Camera-type eye (tissue), 1 donor: ENCODE results near the gene TMEM203. TPM values are rescaled to one million over a fixed set of nuclear protein-coding genes. Genes with fewer than 3 reads are reported as not detected.

Experiments
- total RNA-seq: library from RNA; depleted of rRNA; stranded (reverse); fragments of >200 nt; gene quantifications from one replicate; pipeline ENCODE4 v1.2.3, GENCODE V29; 2014

TMEM203 gene, protein sequence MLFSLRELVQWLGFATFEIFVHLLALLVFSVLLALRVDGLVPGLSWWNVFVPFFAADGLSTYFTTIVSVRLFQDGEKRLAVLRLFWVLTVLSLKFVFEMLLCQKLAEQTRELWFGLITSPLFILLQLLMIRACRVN
- 34.2 TPM for total RNA-seq

DNA sequence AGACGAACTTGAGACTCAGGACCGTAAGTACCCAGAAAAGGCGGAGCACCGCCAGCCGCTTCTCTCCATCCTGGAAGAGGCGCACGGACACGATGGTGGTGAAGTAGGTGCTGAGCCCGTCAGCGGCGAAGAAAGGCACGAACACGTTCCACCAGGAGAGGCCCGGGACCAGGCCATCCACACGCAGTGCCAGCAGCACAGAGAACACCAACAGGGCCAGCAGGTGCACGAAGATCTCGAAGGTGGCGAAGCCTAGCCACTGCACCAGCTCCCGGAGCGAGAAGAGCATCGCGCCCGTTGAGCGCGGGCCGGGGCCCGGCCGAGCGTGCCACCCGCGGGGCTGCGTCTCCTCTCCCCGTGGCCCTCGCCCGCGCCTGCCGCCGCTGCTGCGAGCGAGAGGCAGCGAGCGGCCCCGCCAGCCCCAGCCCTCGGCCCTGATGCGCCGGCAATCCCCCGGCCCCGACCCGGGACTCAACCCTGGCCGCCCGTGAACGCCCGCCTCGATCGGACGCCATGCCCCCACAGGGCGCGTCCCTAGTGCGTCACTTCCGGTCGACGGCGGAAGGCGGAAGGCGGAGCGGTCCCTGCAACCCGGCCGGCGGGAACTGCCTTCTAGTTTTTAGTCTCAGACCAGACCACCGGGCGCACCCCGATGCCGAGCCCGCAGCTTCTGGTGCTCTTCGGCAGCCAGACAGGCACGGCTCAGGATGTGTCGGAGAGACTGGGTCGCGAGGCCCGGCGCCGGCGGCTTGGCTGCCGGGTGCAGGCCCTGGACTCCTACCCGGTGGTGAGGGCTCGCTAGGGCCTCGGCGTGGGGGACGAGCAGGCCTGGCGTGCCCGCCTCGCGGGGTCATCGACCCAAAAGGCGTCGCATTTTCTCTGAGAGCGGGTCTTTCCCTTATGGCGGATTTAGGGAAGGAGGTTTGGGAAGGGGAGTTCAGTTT lies at the start of gene TMEM203, which contains the start of gene NDOR1:
TMEM203 (minus strand) TSS at position 523 of the 944 bp plus-strand sequence; CDS start at position 289, 234 bp downstream.
NDOR1 (plus strand) TSS at position 575 of the 944 bp plus-strand sequence; CDS start at position 653, 78 bp downstream.

GRCh38 chr9:137254624-137255447 lies 49.4 kb upstream of the TMEM203 start, which contains the start of gene NELFB:
TSS of gene NELFB (plus strand) at chr9:137255327.

GRCh38 chr9:137251194-137251461 lies 45.7 kb upstream of the TMEM203 start, which contains the start of gene STPG3:
TSS of gene STPG3 (plus strand) at chr9:137251286. CDS start at chr9:137251287, 1 bp downstream.

DNA sequence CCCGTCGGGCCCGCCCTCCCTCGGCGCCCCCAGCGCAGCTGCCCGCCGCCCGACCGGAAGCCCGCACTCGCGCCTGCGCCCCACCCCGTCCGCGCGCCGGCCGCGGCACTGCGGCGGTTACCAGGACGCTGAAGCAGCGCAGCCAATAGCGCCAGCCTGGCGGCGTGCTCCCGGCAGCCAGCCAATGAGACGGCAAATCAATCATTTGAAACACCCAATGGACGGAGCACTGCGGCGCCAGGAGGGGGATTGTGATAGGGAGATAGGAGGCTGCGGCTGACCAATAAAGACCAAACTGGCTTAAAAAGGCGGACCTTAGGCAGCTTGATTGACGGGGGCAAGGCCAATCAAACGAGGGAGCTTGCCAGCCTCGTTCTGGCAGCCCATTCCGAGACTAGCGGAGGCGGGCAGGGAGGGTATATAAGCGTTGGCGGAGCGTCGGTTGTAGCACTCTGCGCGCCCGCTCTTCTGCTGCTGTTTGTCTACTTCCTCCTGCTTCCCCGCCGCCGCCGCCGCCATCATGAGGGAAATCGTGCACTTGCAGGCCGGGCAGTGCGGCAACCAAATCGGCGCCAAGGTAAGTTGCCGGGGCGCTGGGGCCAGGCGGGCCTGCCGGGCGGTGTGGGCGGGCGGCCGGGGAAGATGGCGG lies 35.5 kb upstream of the TMEM203 start, which contains the start of gene TUBB4B:
TUBB4B (plus strand) TSS at position 447 of the 649 bp plus-strand sequence; CDS start at position 521, 74 bp downstream.

DNA sequence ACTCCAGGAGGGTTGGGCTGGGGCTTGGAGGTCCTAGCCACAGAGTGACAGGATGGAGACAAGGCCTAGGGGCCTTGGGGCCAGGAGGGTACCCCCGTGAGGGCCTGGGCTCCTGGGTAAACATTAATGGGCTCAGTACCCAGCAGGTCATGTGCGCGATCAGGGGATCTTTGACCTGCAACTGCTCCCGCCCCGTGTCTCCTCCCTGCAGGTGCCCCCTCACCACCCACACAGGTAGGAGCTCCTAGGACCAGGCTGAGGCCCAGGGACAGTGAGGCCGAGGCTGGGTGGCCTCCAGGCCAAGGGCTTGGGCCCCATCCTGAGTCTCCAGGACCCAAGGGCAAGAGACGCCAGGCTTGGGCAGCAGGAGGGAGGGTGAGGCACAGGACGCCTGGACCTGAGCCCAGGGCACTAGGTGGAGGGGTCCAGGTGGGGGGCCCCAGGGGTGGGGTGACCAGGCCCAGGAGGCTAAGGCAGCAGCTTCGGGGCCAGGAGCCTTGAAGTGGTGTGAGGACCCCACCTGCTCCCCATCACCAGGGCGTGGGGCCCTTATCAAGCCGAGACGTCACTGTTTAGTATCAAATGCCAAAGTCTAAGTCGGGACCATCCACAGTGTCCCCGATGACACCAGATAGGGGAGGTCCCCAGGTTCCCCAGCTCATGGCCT lies 25.4 kb upstream of the TMEM203 start, which contains the start of gene SLC34A3:
SLC34A3 (plus strand) TSS at position 197 of the 667 bp plus-strand sequence. CDS start 802 bp downstream, outside the sequence.

GRCh38 chr9:137227054-137227852 lies 21.8 kb upstream of the TMEM203 start, which contains the start of gene RNF224:
TSS of gene RNF224 (plus strand) at chr9:137227502. CDS start at chr9:137228336, 834 bp downstream.

GRCh38 chr9:137224830-137225694 lies 19.6 kb upstream of the TMEM203 start, which contains the start of gene CYSRT1:
TSS of gene CYSRT1 (plus strand) at chr9:137225174. CDS start at chr9:137225622, 448 bp downstream.

DNA sequence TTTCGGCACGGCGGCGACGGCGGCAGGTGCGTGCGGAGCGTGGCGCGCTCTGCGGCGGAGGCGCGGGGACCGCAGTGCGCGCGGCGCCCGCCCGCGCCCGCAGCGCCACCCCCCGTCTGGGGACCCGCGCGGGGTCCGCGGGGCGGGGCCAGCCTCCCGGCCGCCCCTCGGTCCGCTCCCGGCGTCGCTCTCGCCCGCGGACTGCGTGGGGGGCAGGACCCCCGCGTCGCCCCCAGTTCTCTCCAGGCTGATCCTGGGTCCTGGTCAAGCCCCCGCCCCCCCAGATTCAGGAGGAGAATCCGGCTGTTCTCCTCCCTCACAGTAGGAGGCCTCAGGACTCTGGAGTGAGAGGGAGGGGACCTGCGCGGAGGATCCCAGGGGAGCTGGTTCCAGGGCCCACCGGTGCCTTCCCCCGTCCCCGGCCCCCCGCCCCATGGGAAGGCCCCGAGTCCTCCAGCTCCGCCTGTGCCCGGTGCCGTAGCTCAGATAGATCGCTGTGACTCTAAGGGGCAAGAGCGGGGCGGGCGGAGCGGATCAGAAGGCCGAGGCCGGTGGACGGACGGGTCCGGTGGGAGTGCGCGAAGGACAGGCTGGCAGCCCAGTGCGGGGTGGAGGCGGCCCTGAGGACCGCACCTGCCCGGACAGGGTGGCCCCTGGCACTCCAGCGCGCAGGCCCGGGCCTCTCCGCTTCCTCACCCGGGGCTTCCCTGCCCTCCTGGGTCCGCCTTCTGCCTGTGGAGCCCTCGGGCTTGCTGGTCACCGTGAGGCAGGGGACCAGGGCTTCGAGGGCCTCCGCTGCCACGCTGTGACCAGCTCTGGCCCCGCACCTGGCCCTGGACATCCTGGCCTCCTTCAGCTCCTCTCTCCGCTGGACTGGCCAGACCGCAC lies 17.0 kb upstream of the TMEM203 start, which contains the start of gene RNF208:
RNF208 (minus strand) TSS at position 51 of the 888 bp plus-strand sequence. CDS start 1,028 bp downstream, outside the sequence.

DNA sequence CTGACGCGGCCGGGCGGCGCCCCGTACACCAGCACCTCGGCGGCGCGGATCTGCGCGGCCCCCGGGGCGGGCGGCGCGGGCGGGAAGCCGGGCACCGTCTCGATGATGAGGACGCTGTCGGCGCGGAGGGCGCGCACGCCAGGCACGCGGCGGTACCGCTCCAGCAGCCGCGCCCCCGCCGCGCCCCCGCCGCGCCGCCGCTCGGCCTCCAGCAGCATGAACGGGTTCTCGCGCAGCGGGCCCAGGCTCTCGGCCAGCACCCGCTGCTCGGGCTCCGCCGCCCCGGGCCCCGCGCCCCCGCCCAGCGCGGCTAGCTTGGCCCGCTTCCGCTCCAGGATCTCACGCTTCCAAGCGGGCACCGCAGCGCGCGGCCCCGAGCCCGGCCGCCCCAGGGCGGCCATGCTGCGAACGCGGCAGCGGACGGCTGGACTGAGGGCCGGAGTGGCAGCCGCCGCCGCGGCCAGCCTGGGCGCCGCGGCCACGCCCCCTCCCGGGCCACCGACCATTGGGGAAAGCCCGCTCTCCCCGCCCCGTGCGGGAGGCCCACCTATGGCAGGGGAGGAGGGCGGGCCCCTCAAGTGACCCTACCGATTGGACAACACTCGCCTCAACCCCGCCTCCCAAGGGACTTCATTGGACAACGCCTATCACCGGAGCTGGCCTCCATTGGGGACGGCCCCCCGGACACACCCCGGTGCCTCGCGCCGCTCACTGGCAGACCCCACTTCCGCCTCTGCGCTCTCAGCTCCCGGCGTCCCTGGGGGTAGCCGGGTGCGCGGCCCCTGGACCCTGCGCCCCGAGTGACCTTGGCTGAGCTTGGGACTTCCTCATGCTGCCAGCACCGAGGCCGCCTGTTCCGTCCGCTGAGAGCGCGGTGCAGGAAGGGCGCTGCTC lies 4.9 kb downstream of the TMEM203 start, which contains the start of gene TPRN:
TPRN (minus strand) TSS at position 431 of the 894 bp plus-strand sequence; CDS start at position 401, 30 bp downstream.

DNA sequence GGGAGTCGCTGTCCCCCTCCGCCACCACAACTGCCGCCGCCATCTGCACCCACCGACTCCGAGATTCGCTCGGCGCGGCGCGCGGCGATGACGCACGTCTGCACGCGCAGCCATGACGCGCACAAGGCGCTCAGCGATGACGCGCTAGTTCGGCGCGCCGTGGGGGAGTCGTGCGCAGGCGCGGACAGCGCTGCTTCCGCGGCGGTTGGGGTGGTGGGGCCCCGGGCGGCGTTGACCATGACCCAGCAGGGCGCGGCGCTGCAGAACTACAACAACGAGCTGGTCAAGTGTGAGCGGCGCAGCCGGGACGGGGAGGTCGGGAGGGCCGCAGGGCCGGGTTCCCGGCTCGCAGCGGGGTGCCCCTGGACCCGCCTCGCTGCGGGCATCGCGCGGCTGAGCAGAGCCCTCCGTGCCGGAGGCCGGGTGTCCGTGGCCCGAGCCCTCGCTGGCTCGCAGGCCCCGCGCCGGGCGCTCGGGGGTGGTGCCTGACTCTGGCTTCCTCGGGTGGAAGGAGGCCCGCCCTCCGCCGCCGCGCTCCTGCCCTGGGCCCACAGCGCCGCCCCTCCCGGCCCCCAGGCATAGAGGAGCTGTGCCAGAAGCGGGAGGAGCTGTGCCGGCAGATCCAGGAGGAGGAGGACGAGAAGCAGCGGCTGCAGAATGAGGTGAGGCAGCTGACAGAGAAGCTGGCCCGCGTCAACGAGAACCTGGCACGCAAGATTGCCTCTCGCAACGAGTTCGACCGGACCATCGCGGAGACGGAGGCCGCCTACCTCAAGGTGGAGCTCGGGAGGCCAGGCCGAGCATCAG lies 16.8 kb downstream of the TMEM203 start, which contains the start of the genes ANAPC2 and SSNA1:
ANAPC2 (minus strand) TSS at position 71 of the 807 bp plus-strand sequence; CDS start at position 43, 28 bp downstream.
SSNA1 (plus strand) TSS at position 187 of the 807 bp plus-strand sequence; CDS start at position 238, 51 bp downstream.

GRCh38 chr9:137169896-137170358 lies 35.5 kb downstream of the TMEM203 start, which contains the start of gene LRRC26:
TSS of gene LRRC26 (minus strand) at chr9:137170051. CDS start at chr9:137169943, 108 bp downstream.

